GM21367 (cell line): ENCODE results near the gene SEMA6A.

Experiments used
- ATAC-seq: cut with Tn5 transposase; IDR thresholded peaks from one replicate; pipeline ENCODE4 v1.9.1; 2021; ENCODE audit not compliant: unreplicated experiment

Gene SEMA6A

GRCh38 chr5:116442931-116443551 is 131.6 kb downstream of the SEMA6A start:
- ATAC-seq: no peak

- ATAC-seq: no peak
Measured at GRCh38 chr5:116442095-116442534, 132.5 kb downstream of the SEMA6A start.

- ATAC-seq: no peak
Measured at GRCh38 chr5:116441223-116441622, 133.4 kb downstream of the SEMA6A start.

GRCh38 chr5:116440457-116441001 is 134.1 kb downstream of the SEMA6A start:
- ATAC-seq: no peak

- ATAC-seq: no peak
Measured at GRCh38 chr5:116439905-116440304, 134.7 kb downstream of the SEMA6A start.

- no peak for ATAC-seq
Measured at GRCh38 chr5:116438979-116439554, 135.6 kb downstream of the SEMA6A start.

GRCh38 chr5:116437922-116438578 is 136.6 kb downstream of the SEMA6A start:
- ATAC-seq: no peak

GRCh38 chr5:116437351-116437705 is 137.3 kb downstream of the SEMA6A start:
- ATAC-seq: no peak

GRCh38 chr5:116436674-116437350 is 137.8 kb downstream of the SEMA6A start:
- ATAC-seq: no peak

GRCh38 chr5:116428966-116429365 is 145.7 kb downstream of the SEMA6A start:
- ATAC-seq: no peak

- no peak for ATAC-seq
Measured at GRCh38 chr5:116428413-116428812, 146.2 kb downstream of the SEMA6A start.

- no peak for ATAC-seq
Measured at GRCh38 chr5:116424951-116425350, 149.7 kb downstream of the SEMA6A start.

- no peak for ATAC-seq
Measured at GRCh38 chr5:116424258-116424615, 150.4 kb downstream of the SEMA6A start.

GRCh38 chr5:116423587-116424257 is 150.9 kb downstream of the SEMA6A start:
- no peak for ATAC-seq

GRCh38 chr5:116423141-116423540 is 151.5 kb downstream of the SEMA6A start:
- no peak for ATAC-seq

- ATAC-seq: no peak
Measured at GRCh38 chr5:116421080-116421629, 153.5 kb downstream of the SEMA6A start.

GRCh38 chr5:116420540-116420939 is 154.1 kb downstream of the SEMA6A start:
- ATAC-seq: no peak

GRCh38 chr5:116419258-116419657 is 155.4 kb downstream of the SEMA6A start:
- ATAC-seq: no peak

GRCh38 chr5:116418774-116419173 is 155.8 kb downstream of the SEMA6A start:
- no peak for ATAC-seq

- ATAC-seq: no peak
Measured at GRCh38 chr5:116418016-116418415, 156.6 kb downstream of the SEMA6A start.

- no peak for ATAC-seq
Measured at GRCh38 chr5:116415989-116416388, 158.6 kb downstream of the SEMA6A start.
